ENCODE data around the gene NEO1. TPM values are rescaled to one million over a fixed set of nuclear protein-coding genes. Genes with fewer than 3 reads are reported as not detected.

NEO1 gene
- total RNA-seq, 8 experiments from 2014 or later, result 21.5 to 98.0 (median 48.5) TPM

DNA sequence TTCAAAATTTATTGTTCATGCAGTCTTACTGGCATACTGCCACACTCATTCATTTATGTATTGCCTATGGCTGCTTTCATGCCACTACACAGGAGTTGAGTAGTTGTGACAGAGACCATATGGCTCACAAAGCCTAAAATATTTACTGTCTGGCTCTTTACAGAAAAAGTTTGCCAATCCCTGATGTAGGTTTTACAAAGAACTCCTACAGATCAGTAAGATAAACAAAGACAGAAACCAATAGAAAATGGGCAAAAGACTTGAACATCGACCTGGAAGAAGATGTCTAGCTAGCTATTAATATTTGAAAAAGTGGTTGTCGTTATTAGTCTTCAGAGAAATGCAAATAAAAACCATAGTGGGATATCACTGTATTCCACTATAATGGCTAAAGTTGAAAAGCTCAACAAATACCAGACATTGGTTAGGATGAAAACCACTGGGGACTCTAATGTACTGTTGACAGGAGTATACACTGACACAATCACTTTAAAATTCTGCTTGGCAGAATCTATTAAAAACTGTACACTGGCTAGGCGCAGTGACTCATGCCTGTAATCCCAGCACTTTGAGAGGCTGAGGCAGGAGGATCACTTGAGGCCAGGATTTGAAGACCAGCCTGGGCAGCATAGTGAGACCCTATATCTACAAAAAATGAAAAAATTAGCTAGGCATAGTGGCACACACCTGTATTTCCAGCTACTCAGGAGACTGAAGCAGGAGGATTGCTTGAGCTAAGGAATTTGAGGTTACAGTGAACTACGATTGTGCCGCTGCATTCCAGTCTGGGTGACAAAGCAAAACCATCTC is 87.7 kb downstream of the NEO1 start:
- in situ Hi-C loops (cut with MboI; ENCODE audit: low pct_unique_long_range_greater_than_20kb in 2 of 9, low sequenced_read_pairs in 9 of 9, unreplicated experiment in 9 of 9), result no loop called here
- no peak overlapping the region for H3K27ac ChIP-seq
- WGBS, 10 experiments, result 0 to 100% (median 91%) methylated on average over 1 to 5 of the region's 5 CpGs
- no peak overlapping the region for H3K4me3 ChIP-seq
- no peaks in the 10 kb centered on the region for H3K4me1 ChIP-seq (replicated peaks in 1 of 2)
- ATAC-seq (replicated peaks in 6 of 8), result no peak

DNA sequence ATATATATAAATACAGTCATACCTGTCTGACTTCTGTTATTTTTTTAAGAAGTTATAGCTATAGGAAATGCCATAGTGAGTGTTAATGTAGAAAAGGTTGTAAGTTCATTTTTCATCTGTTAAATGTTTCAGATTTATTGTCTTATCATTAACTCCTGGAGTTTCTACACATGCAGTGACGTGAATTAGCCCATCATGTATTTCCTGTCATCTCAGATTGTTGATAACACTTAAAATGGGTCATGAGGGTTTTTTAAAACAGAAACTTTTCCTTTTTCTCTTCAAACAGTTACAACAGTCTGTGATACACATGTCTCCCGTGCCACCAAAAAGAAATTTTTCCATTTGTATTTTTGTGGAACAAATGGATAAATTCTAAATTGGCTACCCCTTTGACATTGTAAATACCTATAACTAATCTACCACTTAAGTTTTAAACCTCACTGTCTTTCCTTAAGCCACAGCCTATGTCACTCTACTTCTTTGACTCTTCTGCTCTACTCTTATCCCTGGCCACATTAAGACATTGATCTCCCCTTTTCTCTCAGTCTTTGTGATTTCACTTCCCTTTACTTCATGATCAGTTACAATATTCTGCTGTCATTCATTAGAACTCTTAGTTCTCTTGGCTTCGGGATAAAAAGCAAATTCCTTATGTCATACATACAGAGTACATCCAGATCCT is 89.1 kb downstream of the NEO1 start:
- H3K4me3 ChIP-seq, result no peak overlapping the region
- WGBS, 10 experiments, result 34 to 100% (median 89%) methylated on average over 2 to 3 of the region's 3 CpGs; no CpG with 5 or more reads in 1 of the 10 experiments
- in situ Hi-C loops (cut with MboI; ENCODE audit: low pct_unique_long_range_greater_than_20kb in 2 of 9, low sequenced_read_pairs in 9 of 9, unreplicated experiment in 9 of 9), result no loop called here

DNA sequence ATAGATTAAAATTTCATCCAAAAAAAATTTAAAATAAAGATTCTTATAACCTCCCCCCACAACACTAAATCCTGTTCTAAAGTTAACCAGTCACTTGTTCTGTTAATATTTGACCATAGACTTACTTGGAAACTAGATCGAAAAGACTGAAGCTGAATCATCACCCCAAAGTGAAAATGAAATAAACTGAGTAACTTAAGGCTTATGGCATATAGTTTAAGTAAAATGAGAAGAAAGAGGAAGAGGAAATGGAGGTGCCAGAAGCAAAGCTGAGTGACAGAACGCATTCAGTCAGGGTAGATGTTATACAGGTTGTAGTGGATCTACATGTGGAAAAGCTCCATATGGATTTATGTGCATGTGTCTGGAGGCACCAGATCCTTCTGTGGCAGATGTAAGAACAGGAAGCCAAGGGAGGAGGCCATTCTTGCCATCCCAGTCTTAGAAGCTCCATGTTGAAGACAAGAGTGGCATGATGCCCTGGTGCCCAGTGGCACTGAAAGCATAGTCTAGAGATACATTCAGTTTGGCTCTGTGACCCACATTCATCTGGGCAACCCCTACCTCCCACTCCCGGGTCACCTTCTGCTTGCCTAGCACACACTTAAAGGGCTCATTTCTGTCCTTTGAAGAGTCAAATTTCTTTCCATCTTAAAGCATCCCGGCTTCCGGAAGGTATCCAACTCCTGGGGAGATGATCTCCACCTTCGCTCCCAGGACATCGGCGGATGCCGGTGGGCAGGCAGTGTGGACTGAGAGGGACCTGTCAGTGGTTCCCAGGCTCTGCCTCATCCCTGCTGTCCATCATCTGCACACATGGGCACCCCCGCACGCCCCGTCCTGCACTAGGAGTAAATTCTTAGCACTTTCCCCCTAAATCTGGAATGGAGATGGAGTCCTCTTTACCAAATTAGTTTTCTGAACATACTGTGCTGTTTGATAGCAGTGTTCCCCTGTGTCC is 90.8 kb downstream of the NEO1 start:
- Histone ChIP-seq H3K4me1 (replicated peaks in 1 of 2) (no peaks in the 10 kb centered on the region), H3K4me3 (no peak overlapping the region), H3K27ac (no peak overlapping the region)
- WGBS, 10 experiments, result 43 to 100% (median 85%) methylated on average over 1 to 9 of the region's 12 CpGs
- in situ Hi-C loops (cut with MboI; ENCODE audit: low pct_unique_long_range_greater_than_20kb in 2 of 9, low sequenced_read_pairs in 9 of 9, unreplicated experiment in 9 of 9), result no loop called here
- no peak for ATAC-seq (replicated peaks in 6 of 8)

More for the DNA sequence above, 89.1 kb downstream of the NEO1 start:
- no peaks in the 10 kb centered on the region for H3K4me1 ChIP-seq (replicated peaks in 1 of 2)
- ATAC-seq (replicated peaks in 6 of 8), result no peak
- no peak overlapping the region for H3K27ac ChIP-seq

DNA sequence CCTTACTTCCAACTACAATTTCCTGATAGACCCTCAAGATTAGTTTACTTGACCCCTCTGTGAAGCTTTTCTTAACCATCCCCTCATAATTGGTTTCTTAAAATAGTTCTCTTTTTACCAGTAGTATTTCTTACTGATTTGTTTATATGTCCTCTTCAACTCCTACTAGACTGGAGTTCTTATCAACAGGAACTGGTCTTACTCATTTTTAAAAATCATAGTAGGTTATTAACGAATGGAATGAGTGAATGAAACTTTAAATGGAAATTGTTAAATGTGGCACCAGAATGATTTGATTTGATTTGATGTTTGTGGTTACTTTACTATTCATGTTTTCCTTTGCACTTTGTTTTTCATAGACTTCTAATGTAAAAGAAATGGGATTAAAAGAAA is 91.5 kb downstream of the NEO1 start:
- H3K27ac ChIP-seq, result no peak overlapping the region
- in situ Hi-C loops (cut with MboI; ENCODE audit: low pct_unique_long_range_greater_than_20kb in 2 of 9, low sequenced_read_pairs in 9 of 9, unreplicated experiment in 9 of 9), result no loop called here
- ATAC-seq (replicated peaks in 6 of 8), result no peak
- no peak overlapping the region for H3K4me3 ChIP-seq
- 50 to 100% (median 86%) methylated on average over 1 of the region's 1 CpG for WGBS, 10 experiments
- H3K4me1 ChIP-seq (replicated peaks in 1 of 2), result no peaks in the 10 kb centered on the region

DNA sequence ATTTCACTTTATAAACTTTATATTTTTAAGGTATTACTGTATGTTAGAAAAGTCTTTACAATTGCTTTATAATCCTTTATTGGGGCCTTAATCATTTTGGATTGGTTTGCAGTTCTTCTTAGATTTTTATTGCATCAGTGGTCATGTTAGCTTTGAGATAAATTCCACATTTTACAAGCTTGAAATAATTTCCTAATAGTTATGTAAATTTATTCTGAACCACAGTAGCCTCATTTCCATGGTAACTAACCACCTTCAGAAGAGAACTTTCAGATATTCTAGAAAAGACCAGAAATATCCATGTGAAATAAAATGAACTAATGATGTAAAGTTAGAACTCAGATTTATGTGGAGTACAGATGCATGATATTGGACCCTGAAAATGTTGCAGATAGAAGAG is 94.2 kb downstream of the NEO1 start:
- in situ Hi-C loops (cut with MboI; ENCODE audit: low pct_unique_long_range_greater_than_20kb in 2 of 9, low sequenced_read_pairs in 9 of 9, unreplicated experiment in 9 of 9), result no loop called here
- no peak for ATAC-seq (replicated peaks in 6 of 8)
- H3K27ac ChIP-seq, result no peak overlapping the region
- no peaks in the 10 kb centered on the region for H3K4me1 ChIP-seq (replicated peaks in 1 of 2)
- no peak overlapping the region for H3K4me3 ChIP-seq

DNA sequence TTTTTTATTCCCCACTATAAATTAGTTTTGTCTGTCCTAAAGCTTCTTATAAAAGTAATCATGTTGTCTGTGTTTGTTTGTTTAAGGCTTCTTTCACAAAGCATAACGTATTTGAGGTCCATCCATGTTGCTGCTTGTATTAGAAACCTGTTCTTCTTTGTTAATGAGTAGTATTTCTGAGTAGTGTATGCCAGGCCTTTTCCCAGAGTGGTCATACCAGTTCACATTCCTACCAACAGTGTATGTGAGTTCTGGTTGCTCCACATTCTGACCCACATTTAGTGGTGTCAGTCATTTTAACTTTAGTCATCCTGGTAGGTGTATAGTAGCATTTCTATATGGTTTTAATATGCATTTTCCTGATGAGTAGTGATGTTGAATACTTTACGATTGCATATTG is 98.6 kb downstream of the NEO1 start:
- WGBS, 10 experiments, result 60 to 100% (median 100%) methylated on average over 1 to 2 of the region's 2 CpGs; no CpG with 5 or more reads in 1 of the 10 experiments
- no peak overlapping the region for H3K27ac ChIP-seq
- in situ Hi-C loops (cut with MboI; ENCODE audit: low pct_unique_long_range_greater_than_20kb in 2 of 9, low sequenced_read_pairs in 9 of 9, unreplicated experiment in 9 of 9), result no loop called here
- no peak overlapping the region for H3K4me3 ChIP-seq
- ATAC-seq (replicated peaks in 6 of 8), result no peak
- H3K4me1 ChIP-seq (replicated peaks in 1 of 2), result no peaks in the 10 kb centered on the region

DNA sequence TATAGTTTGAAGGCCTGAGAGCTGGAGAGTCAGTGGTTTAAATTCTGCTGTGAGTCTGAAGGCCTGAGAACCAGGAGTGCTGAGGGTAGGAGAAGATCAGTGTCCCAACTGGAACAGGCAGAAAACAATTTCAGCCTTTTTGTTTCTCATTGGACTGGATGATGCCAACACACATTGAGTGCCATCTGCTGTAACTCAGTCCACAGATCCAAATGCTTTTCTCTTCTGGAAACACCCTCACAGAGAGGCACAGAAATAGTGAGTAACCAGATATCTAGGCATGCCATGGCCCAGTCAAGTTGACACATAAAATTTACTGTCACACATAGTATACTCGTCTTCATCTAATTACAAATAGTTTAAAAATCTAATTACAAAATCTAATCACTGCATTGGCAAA is 100.8 kb downstream of the NEO1 start:
- Histone ChIP-seq H3K27ac (no peak overlapping the region), H3K4me1 (replicated peaks in 1 of 2) (no peaks in the 10 kb centered on the region), H3K4me3 (no peak overlapping the region)
- in situ Hi-C loops (cut with MboI; ENCODE audit: low pct_unique_long_range_greater_than_20kb in 2 of 9, low sequenced_read_pairs in 9 of 9, unreplicated experiment in 9 of 9), result no loop called here
- no peak for ATAC-seq (replicated peaks in 6 of 8)
- 14 to 100% (median 86%) methylated on average over 1 of the region's 1 CpG; no CpG with 5 or more reads in 4 of the 10 experiments for WGBS, 10 experiments

DNA sequence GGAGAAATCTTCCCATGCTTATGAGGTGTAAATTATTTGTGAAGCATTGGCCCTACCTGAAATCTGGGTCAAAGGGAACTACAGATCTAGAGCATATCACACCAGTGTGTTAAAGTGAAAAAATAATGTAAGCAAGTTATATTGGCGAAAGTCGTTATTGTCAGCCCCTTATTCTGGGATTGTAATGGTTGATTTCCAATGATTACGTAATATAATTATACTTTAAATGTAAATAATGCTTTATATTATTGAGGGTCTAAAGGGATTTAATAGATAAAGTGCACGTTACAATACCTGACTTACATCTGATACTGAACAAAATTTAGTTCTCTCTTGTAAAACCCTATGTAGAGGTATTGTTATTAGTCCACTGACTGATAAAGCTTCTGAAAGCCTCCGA is 101.2 kb downstream of the NEO1 start:
- in situ Hi-C loops (cut with MboI; ENCODE audit: low pct_unique_long_range_greater_than_20kb in 2 of 9, low sequenced_read_pairs in 9 of 9, unreplicated experiment in 9 of 9), result no loop called here
- no peaks in the 10 kb centered on the region for H3K4me1 ChIP-seq (replicated peaks in 1 of 2)
- 64 to 100% (median 96%) methylated on average over 1 to 5 of the region's 5 CpGs for WGBS, 10 experiments
- H3K27ac ChIP-seq, result no peak overlapping the region
- ATAC-seq (replicated peaks in 6 of 8), result no peak
- no peak overlapping the region for H3K4me3 ChIP-seq

DNA sequence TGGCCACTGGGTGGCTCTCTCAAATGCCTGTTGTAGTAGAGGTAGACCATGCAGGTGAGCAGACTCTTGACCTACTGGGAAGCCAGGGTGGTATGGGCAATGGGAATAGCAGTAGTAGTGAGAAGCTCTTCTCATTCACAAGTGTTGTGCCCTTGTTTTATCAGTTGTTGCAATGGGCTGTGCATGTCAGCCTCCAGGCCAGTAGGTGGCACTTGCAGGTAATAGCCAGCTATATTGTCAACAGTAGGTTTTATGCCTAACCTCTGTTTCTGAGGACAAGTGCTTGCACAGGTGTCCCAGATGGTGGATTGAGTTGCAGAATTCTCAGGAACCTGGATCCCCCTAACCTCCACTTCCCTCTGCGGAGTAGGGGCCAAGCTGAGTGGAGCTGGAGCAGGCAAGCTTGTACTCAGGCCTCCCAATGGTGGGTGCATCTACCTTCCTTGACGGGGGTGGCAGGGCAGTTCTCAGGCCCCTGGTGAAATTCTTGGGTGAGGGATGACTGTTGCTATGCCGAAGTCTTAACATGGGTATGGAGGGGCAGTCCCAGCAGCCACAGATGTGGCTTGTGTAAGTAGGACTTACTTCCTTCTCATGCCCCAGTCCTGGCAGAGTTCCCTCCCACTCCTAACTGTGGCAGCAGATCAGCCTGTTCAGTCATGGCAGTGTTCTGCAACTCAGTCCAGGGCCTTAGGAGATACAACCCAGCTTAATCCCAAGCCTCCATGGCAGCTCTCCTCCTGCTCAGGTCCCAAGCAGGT is 104.3 kb downstream of the NEO1 start:
- in situ Hi-C loops (cut with MboI; ENCODE audit: low pct_unique_long_range_greater_than_20kb in 2 of 9, low sequenced_read_pairs in 9 of 9, unreplicated experiment in 9 of 9), result no loop called here
- no peak for ATAC-seq (replicated peaks in 6 of 8)
- no peak overlapping the region for H3K27ac ChIP-seq
- 50 to 96% (median 92%) methylated on average over 1 to 3 of the region's 3 CpGs; no CpG with 5 or more reads in 7 of the 10 experiments for WGBS, 10 experiments
- no peaks in the 10 kb centered on the region for H3K4me1 ChIP-seq (replicated peaks in 1 of 2)
- no peak overlapping the region for H3K4me3 ChIP-seq

DNA sequence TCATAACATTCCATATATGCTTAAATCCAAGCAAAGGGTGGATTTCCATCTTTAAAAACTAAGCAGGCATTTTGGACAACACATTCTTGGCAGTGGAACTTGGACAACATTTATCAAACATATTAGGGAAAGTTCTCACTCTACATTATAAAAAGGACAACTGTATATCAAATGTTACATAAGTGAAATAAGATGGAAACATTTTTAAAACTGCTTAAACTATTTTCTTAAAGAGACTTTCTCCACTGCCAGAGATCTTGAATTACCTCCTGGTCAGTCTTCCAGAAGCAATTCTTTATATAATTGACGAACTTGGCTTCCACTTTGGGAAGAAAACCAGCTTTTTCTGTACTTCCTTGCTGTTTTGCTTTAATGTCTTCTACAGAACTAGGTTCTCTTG is 109.3 kb downstream of the NEO1 start:
- H3K27ac ChIP-seq, result no peak overlapping the region
- no peak for ATAC-seq (replicated peaks in 6 of 8)
- 0 to 100% (median 96%) methylated on average over 1 of the region's 1 CpG for WGBS, 10 experiments

DNA sequence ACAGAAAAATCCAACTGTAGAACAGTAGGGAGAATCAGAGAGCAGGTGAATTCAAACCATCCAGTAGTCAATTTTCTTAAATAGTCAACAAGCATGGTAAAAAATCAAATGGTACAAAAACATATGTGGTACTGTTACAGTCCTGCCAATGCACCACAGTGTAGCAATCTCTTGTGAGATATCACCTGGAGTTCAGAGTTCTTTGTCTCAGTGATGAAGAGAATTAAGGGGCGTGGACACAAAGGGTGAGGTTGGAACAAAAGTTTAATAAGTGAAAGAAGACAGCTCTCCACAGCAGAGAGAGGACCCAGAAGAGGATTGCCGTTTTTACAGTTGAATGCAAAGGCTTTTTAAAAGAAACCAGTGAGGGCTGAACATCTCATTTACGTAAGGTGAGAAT is 113.2 kb downstream of the NEO1 start:
- in situ Hi-C loops (cut with MboI; ENCODE audit: low pct_unique_long_range_greater_than_20kb in 2 of 9, low sequenced_read_pairs in 9 of 9, unreplicated experiment in 9 of 9), result no loop called here
- 56 to 100% (median 95%) methylated on average over 1 to 3 of the region's 3 CpGs; no CpG with 5 or more reads in 1 of the 10 experiments for WGBS, 10 experiments
- peak in 1 of 8 experiments; percentile 16 for ATAC-seq (replicated peaks in 6 of 8)

More for the DNA sequence above, 109.3 kb downstream of the NEO1 start:
- in situ Hi-C loops (cut with MboI; ENCODE audit: low pct_unique_long_range_greater_than_20kb in 2 of 9, low sequenced_read_pairs in 9 of 9, unreplicated experiment in 9 of 9), result no loop called here
- Histone ChIP-seq H3K4me1 (replicated peaks in 1 of 2) (no peaks in the 10 kb centered on the region), H3K4me3 (no peak overlapping the region)

DNA sequence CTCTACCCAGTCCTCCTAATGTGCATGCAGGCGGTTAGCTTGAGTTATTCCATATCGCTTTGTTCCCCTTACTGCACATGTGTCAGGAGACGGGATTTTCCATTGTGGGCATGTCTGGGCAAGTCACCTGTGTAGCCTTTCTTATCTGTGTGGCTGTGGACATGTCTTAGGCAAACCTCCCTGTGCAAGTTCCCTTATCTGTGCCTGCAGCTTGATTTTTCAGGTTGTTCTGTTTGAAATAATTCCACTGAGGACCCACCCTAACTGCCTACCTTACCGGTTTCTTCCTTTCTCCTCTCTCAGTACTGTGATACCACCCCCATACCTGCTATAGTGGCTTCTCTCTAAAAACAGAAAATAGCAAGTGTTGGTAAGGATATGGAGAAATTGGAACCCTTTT is 113.6 kb downstream of the NEO1 start:
- WGBS, 10 experiments, result 90 to 100% (median 100%) methylated on average over 1 to 4 of the region's 4 CpGs; no CpG with 5 or more reads in 1 of the 10 experiments
- H3K27ac ChIP-seq, result no peak overlapping the region
- H3K4me3 ChIP-seq, result no peak overlapping the region
- in situ Hi-C loops (cut with MboI; ENCODE audit: low pct_unique_long_range_greater_than_20kb in 2 of 9, low sequenced_read_pairs in 9 of 9, unreplicated experiment in 9 of 9), result no loop called here
- peak in 1 of 8 experiments; percentile 41 for ATAC-seq (replicated peaks in 6 of 8)
- H3K4me1 ChIP-seq (replicated peaks in 1 of 2), result no peaks in the 10 kb centered on the region

More for the DNA sequence above, 113.2 kb downstream of the NEO1 start:
- Histone ChIP-seq H3K4me1 (replicated peaks in 1 of 2) (no peaks in the 10 kb centered on the region), H3K4me3 (no peak overlapping the region), H3K27ac (no peak overlapping the region)
